A549 (cell line): Measurements from ENCODE around the gene D2HGDH.

Source experiments
- BHLHE40 ChIP-seq: IDR thresholded peaks from 2 replicates; pipeline ENCODE4 v1.6.1; 2012; ENCODE audit warnings: low read depth, low read length, inconsistent platforms
- EHF ChIP-seq: fragments of 250-450 bp; sonication (Bioruptor Pico); IDR thresholded peaks from 2 replicates; pipeline ENCODE4 v1.5.0; 2020; ENCODE audit warnings: mild to moderate bottlenecking
- EP300 ChIP-seq, 2 experiments: fragments of >200 bp; sonication (Bioruptor Twin); formaldehyde crosslinking; IDR thresholded peaks; 2 replicates in 1 of 2; 3 replicates in 1 of 2; pipeline ENCODE4 v1.6.1; 2016 to 2017
- KDM1A ChIP-seq: fragments of 200-600 bp; sonication (generic); IDR thresholded peaks from 2 replicates; pipeline ENCODE4 v1.6.1; 2016; ENCODE audit warnings: low read depth, mild to moderate bottlenecking
- KDM5A ChIP-seq: fragments of 200-600 bp; sonication (generic); IDR thresholded peaks from 2 replicates; pipeline ENCODE4 v1.6.1; 2016; ENCODE audit warnings: antibody characterized with exemption, mild to moderate bottlenecking
- PHF8 ChIP-seq: fragments of 200-600 bp; sonication (generic); IDR thresholded peaks from 2 replicates; pipeline ENCODE4 v1.6.1; 2016; ENCODE audit warnings: low read depth, mild to moderate bottlenecking, antibody characterized with exemption, moderate library complexity, borderline replicate concordance
- POLR2A ChIP-seq: IDR thresholded peaks from 2 replicates; pipeline ENCODE4 v1.6.1; 2012; ENCODE audit warnings: mild to moderate bottlenecking, low read length
- RAD21 ChIP-seq, 2 experiments: fragments of >200 bp in 1 of 2; sonication (Bioruptor Twin) in 1 of 2; formaldehyde crosslinking in 1 of 2; IDR thresholded peaks in 1 of 2; conservative IDR thresholded peaks in 1 of 2; 2 replicates in 1 of 2; 3 replicates in 1 of 2; pipeline ENCODE4 v1.6.1; 2012 to 2018; ENCODE audit warnings: inconsistent platforms in 1 of 2
- RFX5 ChIP-seq: fragments of 450-650 bp; IDR thresholded peaks from 2 replicates; pipeline ENCODE4 v1.7.1; 2014; ENCODE audit warnings: antibody characterized with exemption, mild to moderate bottlenecking, moderate library complexity
- ZC3H11A ChIP-seq: fragments of 450-650 bp; IDR thresholded peaks from 2 replicates; pipeline ENCODE4 v1.6.1; 2014; ENCODE audit warnings: antibody characterized with exemption, mild to moderate bottlenecking
- TF ChIP-seq, protein P1 (sequence below): fragments of 250-450 bp; sonication (Bioruptor Pico); IDR thresholded peaks from 2 replicates; pipeline ENCODE4 v1.5.0; 2021; ENCODE audit warnings: mild to moderate bottlenecking, moderate library complexity, borderline replicate concordance
- TF ChIP-seq, protein P2 (sequence below): fragments of >200 bp; sonication (Bioruptor Twin); formaldehyde crosslinking; IDR thresholded peaks from 3 replicates; pipeline ENCODE4 v1.5.1; 2016
- TF ChIP-seq, protein P3 (sequence below): fragments of 450-650 bp; IDR thresholded peaks from 2 replicates; pipeline ENCODE4 v1.6.1; 2014; ENCODE audit warnings: antibody characterized with exemption
- TF ChIP-seq, protein P4 (sequence below): fragments of >200 bp; sonication (Bioruptor Twin); formaldehyde crosslinking; IDR thresholded peaks from 3 replicates; pipeline ENCODE4 v1.6.1; 2016

DNA sequence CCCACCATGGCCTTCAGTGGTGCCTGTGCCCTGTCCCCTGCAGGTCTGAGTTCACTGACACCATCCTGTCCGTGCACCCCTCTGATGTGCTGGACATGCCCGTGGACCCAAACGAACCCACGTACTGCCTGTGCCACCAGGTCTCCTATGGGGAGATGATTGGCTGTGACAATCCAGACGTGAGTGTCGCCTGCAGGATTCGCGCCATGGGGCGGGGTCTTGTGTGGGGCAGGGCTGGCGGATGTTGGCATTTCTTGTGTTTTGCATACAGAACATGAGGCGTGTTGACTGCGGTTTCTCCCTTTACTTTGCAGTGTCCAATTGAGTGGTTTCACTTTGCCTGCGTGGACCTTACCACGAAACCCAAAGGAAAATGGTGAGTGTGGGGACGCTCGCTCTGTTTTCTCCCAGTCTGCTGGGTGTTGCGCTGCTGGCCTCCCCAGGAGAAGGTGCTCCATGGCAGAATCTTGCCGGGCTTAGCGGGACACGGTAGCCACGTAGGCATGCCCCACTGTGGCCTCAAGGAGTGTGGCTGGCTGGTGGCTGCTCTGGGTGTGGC lies 11.5 kb upstream of the D2HGDH start:
- TF ChIP-seq, protein P1, sequence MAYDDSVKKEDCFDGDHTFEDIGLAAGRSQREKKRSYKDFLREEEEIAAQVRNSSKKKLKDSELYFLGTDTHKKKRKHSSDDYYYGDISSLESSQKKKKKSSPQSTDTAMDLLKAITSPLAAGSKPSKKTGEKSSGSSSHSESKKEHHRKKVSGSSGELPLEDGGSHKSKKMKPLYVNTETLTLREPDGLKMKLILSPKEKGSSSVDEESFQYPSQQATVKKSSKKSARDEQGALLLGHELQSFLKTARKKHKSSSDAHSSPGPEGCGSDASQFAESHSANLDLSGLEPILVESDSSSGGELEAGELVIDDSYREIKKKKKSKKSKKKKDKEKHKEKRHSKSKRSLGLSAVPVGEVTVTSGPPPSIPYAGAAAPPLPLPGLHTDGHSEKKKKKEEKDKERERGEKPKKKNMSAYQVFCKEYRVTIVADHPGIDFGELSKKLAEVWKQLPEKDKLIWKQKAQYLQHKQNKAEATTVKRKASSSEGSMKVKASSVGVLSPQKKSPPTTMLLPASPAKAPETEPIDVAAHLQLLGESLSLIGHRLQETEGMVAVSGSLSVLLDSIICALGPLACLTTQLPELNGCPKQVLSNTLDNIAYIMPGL (CRISPR knock-in tag) = no peak
- TF ChIP-seq, protein P2, sequence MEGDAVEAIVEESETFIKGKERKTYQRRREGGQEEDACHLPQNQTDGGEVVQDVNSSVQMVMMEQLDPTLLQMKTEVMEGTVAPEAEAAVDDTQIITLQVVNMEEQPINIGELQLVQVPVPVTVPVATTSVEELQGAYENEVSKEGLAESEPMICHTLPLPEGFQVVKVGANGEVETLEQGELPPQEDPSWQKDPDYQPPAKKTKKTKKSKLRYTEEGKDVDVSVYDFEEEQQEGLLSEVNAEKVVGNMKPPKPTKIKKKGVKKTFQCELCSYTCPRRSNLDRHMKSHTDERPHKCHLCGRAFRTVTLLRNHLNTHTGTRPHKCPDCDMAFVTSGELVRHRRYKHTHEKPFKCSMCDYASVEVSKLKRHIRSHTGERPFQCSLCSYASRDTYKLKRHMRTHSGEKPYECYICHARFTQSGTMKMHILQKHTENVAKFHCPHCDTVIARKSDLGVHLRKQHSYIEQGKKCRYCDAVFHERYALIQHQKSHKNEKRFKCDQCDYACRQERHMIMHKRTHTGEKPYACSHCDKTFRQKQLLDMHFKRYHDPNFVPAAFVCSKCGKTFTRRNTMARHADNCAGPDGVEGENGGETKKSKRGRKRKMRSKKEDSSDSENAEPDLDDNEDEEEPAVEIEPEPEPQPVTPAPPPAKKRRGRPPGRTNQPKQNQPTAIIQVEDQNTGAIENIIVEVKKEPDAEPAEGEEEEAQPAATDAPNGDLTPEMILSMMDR = no peak
- no peak for TF ChIP-seq EP300 (IDR thresholded peaks at IDR 0.05)
- TF ChIP-seq EHF (CRISPR knock-in tag) = no peak
- no peak for TF ChIP-seq POLR2A
- no peak for TF ChIP-seq KDM1A
- TF ChIP-seq RAD21 (conservative IDR thresholded peaks at IDR 0.05 in 1 of 2, IDR thresholded peaks at IDR 0.05 in 1 of 2) = no peak
- no peak for TF ChIP-seq RFX5
- TF ChIP-seq BHLHE40 = no peak
- TF ChIP-seq, protein P3, sequence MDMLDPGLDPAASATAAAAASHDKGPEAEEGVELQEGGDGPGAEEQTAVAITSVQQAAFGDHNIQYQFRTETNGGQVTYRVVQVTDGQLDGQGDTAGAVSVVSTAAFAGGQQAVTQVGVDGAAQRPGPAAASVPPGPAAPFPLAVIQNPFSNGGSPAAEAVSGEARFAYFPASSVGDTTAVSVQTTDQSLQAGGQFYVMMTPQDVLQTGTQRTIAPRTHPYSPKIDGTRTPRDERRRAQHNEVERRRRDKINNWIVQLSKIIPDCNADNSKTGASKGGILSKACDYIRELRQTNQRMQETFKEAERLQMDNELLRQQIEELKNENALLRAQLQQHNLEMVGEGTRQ = no peak
- no peak for TF ChIP-seq PHF8
- no peak for TF ChIP-seq KDM5A
- TF ChIP-seq ZC3H11A = no peak
- TF ChIP-seq, protein P4, sequence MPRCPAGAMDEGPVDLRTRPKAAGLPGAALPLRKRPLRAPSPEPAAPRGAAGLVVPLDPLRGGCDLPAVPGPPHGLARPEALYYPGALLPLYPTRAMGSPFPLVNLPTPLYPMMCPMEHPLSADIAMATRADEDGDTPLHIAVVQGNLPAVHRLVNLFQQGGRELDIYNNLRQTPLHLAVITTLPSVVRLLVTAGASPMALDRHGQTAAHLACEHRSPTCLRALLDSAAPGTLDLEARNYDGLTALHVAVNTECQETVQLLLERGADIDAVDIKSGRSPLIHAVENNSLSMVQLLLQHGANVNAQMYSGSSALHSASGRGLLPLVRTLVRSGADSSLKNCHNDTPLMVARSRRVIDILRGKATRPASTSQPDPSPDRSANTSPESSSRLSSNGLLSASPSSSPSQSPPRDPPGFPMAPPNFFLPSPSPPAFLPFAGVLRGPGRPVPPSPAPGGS = no peak
